Upper lobe of left lung (tissue), 6 donors: ENCODE measurements around the gene ADAT2. TPM values are rescaled to one million over a fixed set of nuclear protein-coding genes. Genes with fewer than 3 reads are reported as not detected.

ENCODE experiments used
- ATAC-seq, 2 donors: fragments of 200-7000 bp; cut with Tn5 transposase; one replicate each; pipeline ENCODE4 v1.9.1; 2022; ENCODE audit warnings: mild to moderate bottlenecking in 2 of 2, moderate library complexity in 2 of 2; ENCODE audit not compliant: low FRiP score in 2 of 2
- DNase-seq, 2 donors: peaks; one replicate each; pipeline ENCODE4 v3.0.0-alpha.2; 2019 to 2020
- H3K27ac ChIP-seq, 4 donors: fragments of 200-600 bp; sonication (generic); one replicate each; pipeline ENCODE4 v1.5.1; 2016 to 2019
- H3K27me3 ChIP-seq, 4 donors: fragments of 200-600 bp; sonication (generic); one replicate each; pipeline ENCODE4 v1.5.1; 2017 to 2019
- H3K36me3 ChIP-seq, 4 donors: fragments of 200-600 bp; sonication (generic); one replicate each; pipeline ENCODE4 v1.5.1; 2016 to 2019
- H3K4me1 ChIP-seq, 4 donors: fragments of 200-600 bp; sonication (generic); one replicate each; pipeline ENCODE4 v1.5.1; 2018 to 2019
- H3K4me3 ChIP-seq, 4 donors: fragments of 200-600 bp; sonication (generic); one replicate each; pipeline ENCODE4 v1.5.1; 2017 to 2019; ENCODE audit warnings: mild to moderate bottlenecking in 2 of 4, moderate library complexity in 1 of 4
- H3K9me3 ChIP-seq, 4 donors: fragments of 200-600 bp; sonication (generic); one replicate each; pipeline ENCODE4 v1.5.1; 2018 to 2019
- EP300 ChIP-seq, 4 donors: sonication (generic); formaldehyde crosslinking; IDR thresholded peaks; one replicate each; pipeline ENCODE4 v1.5.1; 2017; ENCODE audit warnings: antibody characterized with exemption in 4 of 4, control low read depth in 2 of 4
- POLR2A ChIP-seq, 4 donors: fragments of 450-650 bp; IDR thresholded peaks; one replicate each; pipeline ENCODE4 v1.5.1; 2016 to 2017; ENCODE audit warnings: antibody characterized with exemption in 4 of 4, mild to moderate bottlenecking in 2 of 4
- POLR2AphosphoS5 ChIP-seq, 2 donors: sonication (generic); formaldehyde crosslinking; IDR thresholded peaks; one replicate each; pipeline ENCODE4 v1.5.1; 2017; ENCODE audit warnings: antibody characterized with exemption in 2 of 2
- WGBS, 2 donors: methylation state at CpG; one replicate each; pipeline ENCODE4 v1.1.5; 2017 to 2018; 5-methylcytosine and 5-hydroxymethylcytosine counted together
- total RNA-seq, 6 donors: library from RNA; depleted of rRNA in 4 of 6; stranded (reverse); fragments of >200 nt in 4 of 6; gene quantifications; one replicate each; pipeline versions ENCODE4 v1.1.0 to v1.2.1, GENCODE V29; 2016 to 2021
- TF ChIP-seq, protein P1 (sequence below), 6 experiments: fragments of 450-650 bp in 4 of 6; fragments of 200-600 bp in 2 of 6; sonication (generic) in 2 of 6; IDR thresholded peaks; one replicate each; pipeline ENCODE4 v1.5.1; 2016 to 2019; ENCODE audit warnings: antibody characterized with exemption in 6 of 6
- donor health status: DM: no; HTN: no; CAD: no; lungs with moderate emphysema.
- donor health status: DM: no; HTN: yes; CAD: no; lungs with severe emphysema.

Gene ADAT2
- total RNA-seq, 6 donors from 2014 or later: 4.9 to 11.5 (median 6.8) TPM

- no peak for TF ChIP-seq POLR2A (IDR thresholded peaks at IDR 0.05)
- TF ChIP-seq, protein P1, sequence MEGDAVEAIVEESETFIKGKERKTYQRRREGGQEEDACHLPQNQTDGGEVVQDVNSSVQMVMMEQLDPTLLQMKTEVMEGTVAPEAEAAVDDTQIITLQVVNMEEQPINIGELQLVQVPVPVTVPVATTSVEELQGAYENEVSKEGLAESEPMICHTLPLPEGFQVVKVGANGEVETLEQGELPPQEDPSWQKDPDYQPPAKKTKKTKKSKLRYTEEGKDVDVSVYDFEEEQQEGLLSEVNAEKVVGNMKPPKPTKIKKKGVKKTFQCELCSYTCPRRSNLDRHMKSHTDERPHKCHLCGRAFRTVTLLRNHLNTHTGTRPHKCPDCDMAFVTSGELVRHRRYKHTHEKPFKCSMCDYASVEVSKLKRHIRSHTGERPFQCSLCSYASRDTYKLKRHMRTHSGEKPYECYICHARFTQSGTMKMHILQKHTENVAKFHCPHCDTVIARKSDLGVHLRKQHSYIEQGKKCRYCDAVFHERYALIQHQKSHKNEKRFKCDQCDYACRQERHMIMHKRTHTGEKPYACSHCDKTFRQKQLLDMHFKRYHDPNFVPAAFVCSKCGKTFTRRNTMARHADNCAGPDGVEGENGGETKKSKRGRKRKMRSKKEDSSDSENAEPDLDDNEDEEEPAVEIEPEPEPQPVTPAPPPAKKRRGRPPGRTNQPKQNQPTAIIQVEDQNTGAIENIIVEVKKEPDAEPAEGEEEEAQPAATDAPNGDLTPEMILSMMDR (IDR thresholded peaks at IDR 0.05): peak; percentile 77 to 89 (median 84)
- peaks cover 0 to 5% (median 0%) of the 10 kb centered on the region in 4 donors for H3K36me3 ChIP-seq
- peak; percentile 67 to 89 for DNase-seq
- H3K27ac ChIP-seq: no peak overlapping the region
- H3K4me1 ChIP-seq: no peaks in the 10 kb centered on the region
- ATAC-seq: peak; percentile 93 to 96
- WGBS, 2 donors: 19% methylated on average over 4 of the region's 4 CpGs
- no peak overlapping the region for H3K4me3 ChIP-seq
- H3K9me3 ChIP-seq: no peaks in the 10 kb centered on the region
- no peaks in the 10 kb centered on the region for H3K27me3 ChIP-seq
Observed at GRCh38 chr6:143427109-143427817, 23.2 kb downstream of the ADAT2 start.

DNA sequence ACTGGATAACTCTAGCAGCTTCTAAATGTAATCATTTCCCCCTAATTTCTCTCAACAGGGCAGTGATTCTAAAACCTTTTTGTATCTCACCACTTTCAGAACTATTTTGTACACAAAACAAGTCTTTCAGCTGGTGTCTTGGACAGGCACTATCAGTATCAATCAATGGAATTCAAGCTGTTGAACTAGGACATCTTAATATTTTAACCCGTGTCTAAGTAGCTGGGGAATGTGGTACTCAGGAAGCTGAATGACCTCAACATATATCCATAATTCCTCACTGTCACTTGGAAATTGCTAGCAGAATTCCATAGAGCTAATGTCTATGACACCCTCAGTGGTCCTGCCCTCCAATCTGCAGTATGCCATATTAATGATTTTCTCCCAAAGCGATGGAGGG is 24.5 kb downstream of the ADAT2 start:
- Histone ChIP-seq H3K36me3 (no peaks in the 10 kb centered on the region), H3K4me1 (no peaks in the 10 kb centered on the region), H3K9me3 (no peaks in the 10 kb centered on the region), H3K4me3 (no peak overlapping the region), H3K27me3 (no peaks in the 10 kb centered on the region), H3K27ac (no peak overlapping the region)
- no peak for ATAC-seq
- DNase-seq: no peak
- WGBS, 2 donors: 72 to 82% methylated on average over 2 of the region's 2 CpGs
- TF ChIP-seq POLR2AphosphoS5 (IDR thresholded peaks at IDR 0.05) (no peak), POLR2A (IDR thresholded peaks at IDR 0.05) (no peak), EP300 (IDR thresholded peaks at IDR 0.05) (no peak)
- TF ChIP-seq, protein P1 (IDR thresholded peaks at IDR 0.05): no peak

DNA sequence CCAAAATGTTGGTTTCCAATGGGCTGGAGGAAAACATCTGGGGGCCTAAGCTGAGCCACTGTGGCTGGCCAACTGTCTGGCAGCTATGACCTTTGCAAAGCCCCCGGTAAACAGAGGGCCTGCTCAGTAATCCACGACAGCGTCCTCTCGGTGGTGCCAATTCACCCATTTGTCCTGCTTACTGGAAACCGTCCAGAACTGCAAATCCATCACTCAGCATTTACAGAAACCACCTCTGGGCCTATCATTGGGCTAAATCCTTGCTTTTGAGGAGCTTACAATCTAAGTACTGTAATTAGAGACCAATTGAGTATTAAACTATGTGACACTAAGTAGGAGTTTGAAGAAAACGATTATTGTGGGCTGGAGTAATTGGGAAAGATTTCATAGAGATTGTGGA is 31.0 kb downstream of the ADAT2 start:
- DNase-seq (no peak), ATAC-seq (no peak)
- Histone ChIP-seq H3K9me3 (no peaks in the 10 kb centered on the region), H3K4me1 (no peaks in the 10 kb centered on the region), H3K36me3 (no peaks in the 10 kb centered on the region), H3K27ac (no peak overlapping the region), H3K27me3 (no peaks in the 10 kb centered on the region), H3K4me3 (no peak overlapping the region)
- 84 to 90% methylated on average over 3 to 6 of the region's 6 CpGs for WGBS, 2 donors
- TF ChIP-seq EP300 (IDR thresholded peaks at IDR 0.05) (no peak), POLR2AphosphoS5 (IDR thresholded peaks at IDR 0.05) (no peak), POLR2A (IDR thresholded peaks at IDR 0.05) (no peak)
- TF ChIP-seq, protein P1 (IDR thresholded peaks at IDR 0.05): no peak

DNA sequence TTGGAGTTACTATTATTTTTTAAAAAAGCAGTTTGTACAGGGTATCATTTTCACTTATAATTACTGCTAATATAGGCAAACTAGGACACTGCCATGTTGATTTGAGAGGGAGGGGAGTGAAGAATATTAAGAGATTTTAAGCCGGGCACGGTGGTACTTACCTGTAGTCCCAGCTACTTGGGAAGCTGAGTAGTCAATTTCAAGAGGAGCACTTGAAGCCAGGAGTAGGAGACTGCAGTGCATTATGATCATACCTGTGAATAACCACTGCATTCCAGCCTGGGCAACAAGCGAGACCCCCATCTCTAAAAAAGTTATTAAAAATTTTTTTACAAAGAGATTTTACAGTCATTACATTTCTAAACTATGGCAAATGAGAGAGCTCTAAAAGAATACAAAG is 35.7 kb downstream of the ADAT2 start:
- no peaks in the 10 kb centered on the region for H3K36me3 ChIP-seq
- no peaks in the 10 kb centered on the region for H3K9me3 ChIP-seq
- TF ChIP-seq POLR2A (IDR thresholded peaks at IDR 0.05) (no peak), EP300 (IDR thresholded peaks at IDR 0.05) (no peak), POLR2AphosphoS5 (IDR thresholded peaks at IDR 0.05) (no peak)
- TF ChIP-seq, protein P1 (IDR thresholded peaks at IDR 0.05): no peak
- no peaks in the 10 kb centered on the region for H3K27me3 ChIP-seq
- H3K27ac ChIP-seq: no peak overlapping the region
- H3K4me3 ChIP-seq: no peak overlapping the region
- WGBS, 2 donors: 52 to 73% methylated on average over 3 of the region's 3 CpGs
- ATAC-seq (no peak), DNase-seq (no peak)
- no peaks in the 10 kb centered on the region for H3K4me1 ChIP-seq

DNA sequence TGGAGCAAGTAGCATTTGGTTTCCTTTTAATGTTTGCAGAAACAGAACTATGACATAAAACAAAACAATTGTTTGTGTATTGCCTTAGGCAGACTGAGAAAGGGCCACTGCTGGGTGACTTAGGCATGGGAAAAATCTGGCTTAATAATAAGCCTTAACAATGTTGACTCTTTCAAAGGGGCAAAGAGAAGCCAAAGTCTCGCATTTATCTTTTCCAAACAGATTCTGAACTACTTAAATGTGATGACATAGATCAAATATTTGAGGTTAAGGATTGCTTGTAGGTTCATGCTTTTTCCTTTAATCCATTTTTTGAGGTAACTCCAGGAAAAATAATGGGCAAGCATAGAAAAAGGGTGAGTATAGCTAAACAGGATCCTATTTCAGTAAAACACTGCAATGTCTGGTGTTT is 39.6 kb downstream of the ADAT2 start:
- H3K27me3 ChIP-seq: no peaks in the 10 kb centered on the region
- no peaks in the 10 kb centered on the region for H3K36me3 ChIP-seq
- 62 to 73% methylated on average over 1 of the region's 1 CpG for WGBS, 2 donors
- no peak for ATAC-seq
- no peak overlapping the region for H3K27ac ChIP-seq
- no peaks in the 10 kb centered on the region for H3K9me3 ChIP-seq
- TF ChIP-seq POLR2A (IDR thresholded peaks at IDR 0.05) (no peak), EP300 (IDR thresholded peaks at IDR 0.05) (no peak), POLR2AphosphoS5 (IDR thresholded peaks at IDR 0.05) (no peak)
- TF ChIP-seq, protein P1 (IDR thresholded peaks at IDR 0.05): no peak
- no peak overlapping the region for H3K4me3 ChIP-seq
- H3K4me1 ChIP-seq: no peaks in the 10 kb centered on the region
- DNase-seq: no peak
